Smooth muscle cell (in vitro differentiated cells): ENCODE measurements around the gene ARHGAP26. TPM values are rescaled to one million over a fixed set of nuclear protein-coding genes. Genes with fewer than 3 reads are reported as not detected.

Experiments
- DNase-seq: peaks from one replicate; lab custom pipeline; 2025; ENCODE audit not compliant: unreplicated experiment; lab: John Stamatoyannopoulos, UW
- H2AFZ ChIP-seq: fragments of 200-600 bp; sonication (generic); 2 replicates; pipeline ENCODE4 v1.6.0; 2016; ENCODE audit warnings: antibody characterized with exemption, low read depth, mild to moderate bottlenecking
- H3F3A ChIP-seq: fragments of 200-600 bp; sonication (generic); 2 replicates; pipeline ENCODE4 v1.6.0; 2017; ENCODE audit warnings: antibody characterized with exemption, low read depth
- H3K27ac ChIP-seq: fragments of 200-600 bp; sonication (generic); 2 replicates; pipeline ENCODE4 v1.5.1; 2016; ENCODE audit warnings: low read depth, mild to moderate bottlenecking
- H3K27me3 ChIP-seq: fragments of 200-600 bp; sonication (generic); 2 replicates; pipeline ENCODE4 v1.6.1; 2016; ENCODE audit warnings: low read depth, mild to moderate bottlenecking
- H3K36me3 ChIP-seq: fragments of 200-600 bp; sonication (generic); 2 replicates; pipeline ENCODE4 v1.5.1; 2016; ENCODE audit warnings: low read depth
- H3K4me1 ChIP-seq: fragments of 200-600 bp; sonication (generic); 2 replicates; pipeline ENCODE4 v1.5.1; 2016; ENCODE audit warnings: low read depth
- H3K4me2 ChIP-seq: fragments of 200-600 bp; sonication (generic); 2 replicates; pipeline ENCODE4 v1.6.0; 2016; ENCODE audit warnings: mild to moderate bottlenecking
- H3K4me3 ChIP-seq: fragments of 200-600 bp; sonication (generic); 2 replicates; pipeline ENCODE4 v1.5.1; 2016; ENCODE audit warnings: mild to moderate bottlenecking
- H3K79me2 ChIP-seq: fragments of 200-600 bp; sonication (generic); 2 replicates; pipeline ENCODE4 v1.6.0; 2016; ENCODE audit warnings: low read depth, mild to moderate bottlenecking
- H3K9ac ChIP-seq: fragments of 200-600 bp; sonication (generic); 2 replicates; pipeline ENCODE4 v1.6.0; 2016; ENCODE audit warnings: low read depth
- H3K9me3 ChIP-seq: fragments of 200-600 bp; sonication (generic); replicated peaks from 2 replicates; pipeline ENCODE4 v1.5.1; 2016; ENCODE audit warnings: low read depth
- H4K20me1 ChIP-seq: fragments of 200-600 bp; sonication (generic); 2 replicates; pipeline ENCODE4 v1.6.0; 2016; ENCODE audit warnings: low read depth
- WGBS: methylation state at CpG from one replicate; pipeline ENCODE4 v1.1.7; 2016; ENCODE audit warnings: low lambda C conversion rate; 5-methylcytosine and 5-hydroxymethylcytosine counted together
- polyA plus RNA-seq: library from polyadenylated mRNA; unstranded; fragments of >200 nt; fragmentation: Nextera tagmentation; extraction: Ambion mirVana; gene quantifications from 2 replicates; pipeline ENCODE4 v1.2.1, GENCODE V29; 2016
- total RNA-seq: library from RNA; depleted of rRNA; stranded (reverse); fragments of >200 nt; gene quantifications from 2 replicates; pipeline ENCODE4 v1.2.3, GENCODE V29; 2014
- TF ChIP-seq, protein P1 (sequence below): fragments of 200-600 bp; sonication (generic); IDR thresholded peaks from 2 replicates; pipeline ENCODE4 v1.5.1; 2017; ENCODE audit warnings: borderline replicate concordance, mild to moderate bottlenecking, antibody characterized with exemption; ENCODE audit not compliant: insufficient read depth, poor library complexity, severe bottlenecking

Gene ARHGAP26
- total and polyA plus RNA-seq, 2 experiments from 2014 or later, result 2.2 to 5.1 TPM

DNA sequence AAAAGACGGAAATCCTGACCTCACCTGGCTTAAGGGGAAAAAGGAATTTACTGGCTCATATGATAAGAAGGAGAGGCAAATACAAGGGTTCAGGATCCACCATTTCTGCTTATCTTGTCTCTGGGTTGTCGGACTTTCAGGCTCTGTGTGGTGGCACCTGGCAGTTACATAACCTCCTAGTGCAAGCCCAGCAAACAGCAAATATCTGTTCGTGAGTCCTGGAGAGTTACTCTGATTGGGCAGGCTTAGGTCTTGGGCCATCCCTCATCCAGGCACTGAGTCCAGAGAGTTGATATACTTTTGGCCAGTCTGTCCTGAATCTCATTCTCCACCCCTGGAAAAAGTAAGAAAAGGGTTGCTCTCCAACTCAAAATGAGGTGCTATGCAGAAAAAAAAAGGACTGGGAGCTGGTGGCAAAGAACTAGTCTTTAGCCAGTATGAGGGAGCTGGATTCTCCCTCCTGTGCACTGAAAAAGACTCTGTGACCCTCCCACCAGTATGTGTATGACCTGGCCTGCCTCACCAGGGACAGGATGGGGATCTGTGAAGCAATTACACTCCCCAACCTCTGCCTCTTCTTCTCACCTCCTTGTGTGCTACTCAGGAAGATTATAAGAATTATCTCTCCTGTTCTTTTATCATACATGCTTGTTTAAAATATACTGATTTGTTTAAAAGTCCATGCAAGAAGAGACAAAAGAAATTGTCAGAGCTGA lies 282.9 kb downstream of the ARHGAP26 start:
- DNase-seq, result no peak
- Histone ChIP-seq H3K27ac (peak overlapping the region; percentile 80), H3K4me3 (no peak overlapping the region), H3K4me1 (peaks cover 27% of the 10 kb centered on the region), H3K4me2 (no peak overlapping the region), H2AFZ (no peak overlapping the region), H3K36me3 (no peaks in the 10 kb centered on the region), H3K9ac (no peak overlapping the region), H3K9me3 (no peaks in the 10 kb centered on the region), H3F3A (peaks cover 15% of the 10 kb centered on the region), H3K27me3 (no peaks in the 10 kb centered on the region), H3K79me2 (no peaks in the 10 kb centered on the region), H4K20me1 (no peaks in the 10 kb centered on the region)
- WGBS, result 85% methylated on average over 3 of the region's 3 CpGs
- TF ChIP-seq, protein P1, sequence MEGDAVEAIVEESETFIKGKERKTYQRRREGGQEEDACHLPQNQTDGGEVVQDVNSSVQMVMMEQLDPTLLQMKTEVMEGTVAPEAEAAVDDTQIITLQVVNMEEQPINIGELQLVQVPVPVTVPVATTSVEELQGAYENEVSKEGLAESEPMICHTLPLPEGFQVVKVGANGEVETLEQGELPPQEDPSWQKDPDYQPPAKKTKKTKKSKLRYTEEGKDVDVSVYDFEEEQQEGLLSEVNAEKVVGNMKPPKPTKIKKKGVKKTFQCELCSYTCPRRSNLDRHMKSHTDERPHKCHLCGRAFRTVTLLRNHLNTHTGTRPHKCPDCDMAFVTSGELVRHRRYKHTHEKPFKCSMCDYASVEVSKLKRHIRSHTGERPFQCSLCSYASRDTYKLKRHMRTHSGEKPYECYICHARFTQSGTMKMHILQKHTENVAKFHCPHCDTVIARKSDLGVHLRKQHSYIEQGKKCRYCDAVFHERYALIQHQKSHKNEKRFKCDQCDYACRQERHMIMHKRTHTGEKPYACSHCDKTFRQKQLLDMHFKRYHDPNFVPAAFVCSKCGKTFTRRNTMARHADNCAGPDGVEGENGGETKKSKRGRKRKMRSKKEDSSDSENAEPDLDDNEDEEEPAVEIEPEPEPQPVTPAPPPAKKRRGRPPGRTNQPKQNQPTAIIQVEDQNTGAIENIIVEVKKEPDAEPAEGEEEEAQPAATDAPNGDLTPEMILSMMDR, result no peak

DNA sequence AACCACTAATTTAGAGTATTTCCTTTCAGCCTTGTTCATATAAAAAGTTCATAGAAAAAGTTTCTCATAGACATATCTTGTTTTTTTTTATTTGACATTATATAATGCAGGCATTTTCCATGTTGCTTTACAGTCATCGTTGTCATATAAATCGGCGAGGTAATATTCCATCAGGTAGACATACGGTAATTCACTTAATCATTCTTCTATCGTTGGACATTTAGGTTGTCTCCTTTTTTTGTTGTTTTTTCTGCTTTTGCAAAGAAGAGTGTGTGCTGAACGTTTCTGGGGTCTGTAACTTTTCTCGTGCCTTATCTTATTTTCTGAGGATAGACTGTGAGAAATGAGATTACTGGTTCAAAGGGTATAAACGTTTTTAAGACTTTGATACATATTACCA lies 283.6 kb downstream of the ARHGAP26 start:
- Histone ChIP-seq H3K9me3 (no peaks in the 10 kb centered on the region), H3K9ac (no peak overlapping the region), H3K27me3 (no peaks in the 10 kb centered on the region), H3F3A (peaks cover 16% of the 10 kb centered on the region), H4K20me1 (no peaks in the 10 kb centered on the region), H3K4me2 (peak overlapping the region; percentile 66), H3K79me2 (no peaks in the 10 kb centered on the region), H2AFZ (no peak overlapping the region), H3K4me3 (no peak overlapping the region), H3K4me1 (peaks cover 27% of the 10 kb centered on the region), H3K27ac (peak overlapping the region; percentile 80), H3K36me3 (no peaks in the 10 kb centered on the region)
- TF ChIP-seq, protein P1, result no peak
- no peak for DNase-seq
- WGBS, result 62% methylated on average over 8 of the region's 8 CpGs

DNA sequence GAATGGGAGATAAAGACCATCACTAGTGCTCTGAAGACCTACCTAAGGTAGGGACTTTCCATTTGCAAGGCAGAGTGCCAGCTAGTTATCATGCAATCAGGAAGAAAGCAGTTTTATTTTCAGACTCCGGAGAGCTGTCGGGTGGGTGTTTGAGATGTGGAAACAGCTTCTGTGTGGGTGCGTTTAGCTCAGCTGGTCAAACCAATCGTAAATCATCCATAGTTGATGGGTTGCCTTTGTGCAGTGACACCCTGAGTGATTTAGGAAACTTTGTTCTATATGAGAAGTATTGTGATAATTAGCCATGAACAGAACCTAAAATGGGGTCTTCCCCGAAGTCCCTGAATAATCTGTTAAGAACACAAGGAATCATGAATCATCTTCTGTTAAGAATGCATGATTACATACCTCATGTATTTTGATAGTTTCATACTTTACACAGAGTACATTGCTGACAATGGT lies 284.3 kb downstream of the ARHGAP26 start:
- Histone ChIP-seq H3K9ac (no peak overlapping the region), H3K4me2 (peak overlapping the region; percentile 66), H3F3A (peaks cover 16% of the 10 kb centered on the region), H3K27me3 (no peaks in the 10 kb centered on the region), H3K27ac (peak overlapping the region; percentile 80), H4K20me1 (no peaks in the 10 kb centered on the region), H2AFZ (peak overlapping the region; percentile 17), H3K9me3 (no peaks in the 10 kb centered on the region), H3K36me3 (no peaks in the 10 kb centered on the region), H3K79me2 (no peaks in the 10 kb centered on the region), H3K4me1 (peaks cover 27% of the 10 kb centered on the region), H3K4me3 (no peak overlapping the region)
- DNase-seq, result no peak
- TF ChIP-seq, protein P1, result no peak
- WGBS, result 28% methylated on average over 5 of the region's 5 CpGs
